ENCODE results near the gene PLD4. TPM values are rescaled to one million over a fixed set of nuclear protein-coding genes. Genes with fewer than 3 reads are reported as not detected.

PLD4 gene
- total RNA-seq, 1 donor from 2014 or later = not detected

- no peak for DNase-seq (ENCODE audit: extremely low read depth, low read depth, low spot score)
Measured at GRCh38 chr14:104927432-104927816, 2.7 kb downstream of the PLD4 start.

- no peak for DNase-seq (ENCODE audit: extremely low read depth, low read depth, low spot score)
Measured at GRCh38 chr14:104927901-104928300, 3.2 kb downstream of the PLD4 start.

- no peak for DNase-seq (ENCODE audit: extremely low read depth, low read depth, low spot score)
Measured at GRCh38 chr14:104928391-104929133, 3.9 kb downstream of the PLD4 start.

- no peak for DNase-seq (ENCODE audit: extremely low read depth, low read depth, low spot score)
Measured at GRCh38 chr14:104929268-104930230, 4.9 kb downstream of the PLD4 start.

- DNase-seq (ENCODE audit: extremely low read depth, low read depth, low spot score) = no peak
Measured at GRCh38 chr14:104930526-104931303, 6.0 kb downstream of the PLD4 start.

GRCh38 chr14:104931304-104931770, 6.7 kb downstream of the PLD4 start:
- no peak for DNase-seq (ENCODE audit: extremely low read depth, low read depth, low spot score)

- DNase-seq (ENCODE audit: extremely low read depth, low read depth, low spot score) = no peak
Measured at GRCh38 chr14:104931771-104932675, 7.3 kb downstream of the PLD4 start.

GRCh38 chr14:104932676-104933631, 8.3 kb downstream of the PLD4 start:
- no peak for DNase-seq (ENCODE audit: extremely low read depth, low read depth, low spot score)

GRCh38 chr14:104933746-104934733, 9.4 kb downstream of the PLD4 start:
- DNase-seq (ENCODE audit: extremely low read depth, low read depth, low spot score) = no peak

- DNase-seq (ENCODE audit: extremely low read depth, low read depth, low spot score) = no peak
Measured at GRCh38 chr14:104935026-104935650, 10.5 kb downstream of the PLD4 start.

GRCh38 chr14:104935955-104936354, 11.3 kb downstream of the PLD4 start:
- no peak for DNase-seq (ENCODE audit: extremely low read depth, low read depth, low spot score)

GRCh38 chr14:104936361-104937155, 11.9 kb downstream of the PLD4 start:
- no peak for DNase-seq (ENCODE audit: extremely low read depth, low read depth, low spot score)

- DNase-seq (ENCODE audit: extremely low read depth, low read depth, low spot score) = no peak
Measured at GRCh38 chr14:104937161-104937560, 12.5 kb downstream of the PLD4 start.

GRCh38 chr14:104937694-104938365, 13.2 kb downstream of the PLD4 start:
- no peak for DNase-seq (ENCODE audit: extremely low read depth, low read depth, low spot score)

- no peak for DNase-seq (ENCODE audit: extremely low read depth, low read depth, low spot score)
Measured at GRCh38 chr14:104938436-104938835, 13.8 kb downstream of the PLD4 start.

- DNase-seq (ENCODE audit: extremely low read depth, low read depth, low spot score) = no peak
Measured at GRCh38 chr14:104938960-104939359, 14.3 kb downstream of the PLD4 start.

All from glomerular endothelial cell (primary cell).